Motor neuron (in vitro differentiated cells): ENCODE data around the gene RPS6KA2. TPM values are rescaled to one million over a fixed set of nuclear protein-coding genes. Genes with fewer than 3 reads are reported as not detected.
A peak's percentile ranks its signal among the peaks of the same experiment; 100 is the strongest.

Experiments
- ATAC-seq, 8 experiments: fragments of 200-7000 bp; cut with Tn5 transposase; replicated peaks in 6 of 8; 2 replicates each; pipeline ENCODE4 v1.8.0; 2021; ENCODE audit warnings: mild to moderate bottlenecking in 8 of 8, moderate library complexity in 8 of 8
- H3K27ac ChIP-seq, 2 donors: fragments of 250-450 bp; sonication (Bioruptor Pico); 2 replicates each; pipeline ENCODE4 v1.9.0; 2021; ENCODE audit warnings: antibody characterized with exemption in 2 of 2, mild to moderate bottlenecking in 2 of 2, moderate library complexity in 1 of 2
- H3K4me1 ChIP-seq, 2 donors: fragments of 250-450 bp; sonication (Bioruptor Pico); replicated peaks in 1 of 2; 2 replicates each; pipeline ENCODE4 v1.6.1; 2021; ENCODE audit warnings: antibody characterized with exemption in 2 of 2, mild to moderate bottlenecking in 2 of 2, moderate library complexity in 1 of 2
- H3K4me3 ChIP-seq, 5 donors: fragments of 250-450 bp; sonication (Bioruptor Pico); 2 replicates each; pipeline ENCODE4 v1.9.0; 2021; ENCODE audit warnings: antibody characterized with exemption in 5 of 5, mild to moderate bottlenecking in 5 of 5, moderate library complexity in 4 of 5
- WGBS, 10 experiments: fragments of 450-650 bp; shearing (Covaris generic); methylation state at CpG; one replicate each; pipeline ENCODE4 v1.0.0; 2022; 5-methylcytosine and 5-hydroxymethylcytosine counted together
- in situ Hi-C, 9 experiments: fragments of 400-800 bp; cut with MboI; loops; one replicate each; pipeline ENCODE4 v1.15.0; 2021; ENCODE audit warnings: low sequenced_read_pairs in 9 of 9, low pct_unique_long_range_greater_than_20kb in 2 of 9; ENCODE audit not compliant: unreplicated experiment in 9 of 9
- total RNA-seq, 8 experiments: library from RNA; unstranded; fragments of 300-600 nt; gene quantifications; 2 replicates each; pipeline versions ENCODE4 v1.2.3 to v1.2.4, GENCODE V29; 2022

Gene RPS6KA2
- total RNA-seq, 8 experiments from 2014 or later = 18.9 to 39.1 (median 24.7) TPM

DNA sequence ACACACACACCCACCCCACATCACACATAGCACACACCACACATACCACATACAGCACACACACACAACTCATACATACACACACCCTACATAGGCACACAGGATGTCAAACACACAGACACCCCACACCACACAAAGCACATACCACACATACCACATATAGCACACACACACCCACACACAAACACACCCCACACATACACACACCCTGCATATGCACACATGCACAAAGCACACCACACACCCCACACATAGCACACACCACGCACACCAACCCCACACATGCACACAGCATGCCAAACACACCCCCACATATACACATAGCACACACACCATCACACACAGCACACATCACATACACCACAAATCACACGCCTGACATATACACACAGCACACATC lies 119.7 kb downstream of the RPS6KA2 start:
- Histone ChIP-seq H3K4me3 (no peak overlapping the region), H3K27ac (no peak overlapping the region), H3K4me1 (peaks cover 4 to 8% of the 10 kb centered on the region in 2 donors)
- WGBS, 10 experiments = 100% methylated on average over 1 of the region's 2 CpGs; no CpG with 5 or more reads in 7 of the 10 experiments
- in situ Hi-C loops = no loop called here
- ATAC-seq = no peak

DNA sequence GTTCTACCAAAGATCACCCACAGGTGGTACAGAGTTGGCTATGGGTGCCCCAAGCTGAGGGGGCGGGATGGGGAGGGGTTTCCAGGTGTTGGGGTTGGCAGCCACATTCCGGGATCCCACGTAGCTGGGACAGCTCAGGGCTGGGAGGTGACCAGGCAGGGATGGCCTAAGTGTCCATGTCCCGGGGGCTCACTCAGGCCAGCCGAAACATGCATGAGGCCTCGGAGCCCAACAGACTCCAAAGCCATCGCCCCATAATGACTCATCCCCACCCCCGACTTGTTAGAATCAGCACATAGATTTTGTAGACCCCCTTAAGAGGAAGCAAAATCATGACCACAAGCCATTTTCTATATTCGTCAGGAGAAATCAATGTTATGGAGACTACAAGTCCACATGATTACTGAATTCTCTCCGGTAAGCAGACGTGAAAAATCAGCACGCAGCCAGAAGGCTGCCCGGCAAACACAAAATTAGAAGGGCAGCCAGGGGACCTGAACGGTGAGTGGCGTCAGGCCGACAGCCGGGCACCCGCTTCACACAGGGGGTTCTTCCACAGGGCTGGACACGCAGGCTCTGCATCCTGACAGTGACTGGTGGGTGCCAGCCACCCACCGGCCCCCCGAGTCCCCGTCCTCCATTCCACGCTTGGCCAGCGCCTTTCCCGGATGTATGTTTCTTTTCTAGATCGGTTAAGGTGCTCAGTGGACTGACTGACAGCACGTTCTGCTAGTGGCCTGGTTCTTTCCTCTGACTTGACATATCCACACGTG lies 121.7 kb downstream of the RPS6KA2 start:
- H3K4me3 ChIP-seq = no peak overlapping the region
- peaks cover 9 to 12% of the 10 kb centered on the region in 2 donors for H3K4me1 ChIP-seq
- 82 to 97% (median 94%) methylated on average over 6 to 14 of the region's 28 CpGs; no CpG with 5 or more reads in 7 of the 10 experiments for WGBS, 10 experiments
- no peak overlapping the region for H3K27ac ChIP-seq
- ATAC-seq = no peak
- in situ Hi-C loops = no loop called here

DNA sequence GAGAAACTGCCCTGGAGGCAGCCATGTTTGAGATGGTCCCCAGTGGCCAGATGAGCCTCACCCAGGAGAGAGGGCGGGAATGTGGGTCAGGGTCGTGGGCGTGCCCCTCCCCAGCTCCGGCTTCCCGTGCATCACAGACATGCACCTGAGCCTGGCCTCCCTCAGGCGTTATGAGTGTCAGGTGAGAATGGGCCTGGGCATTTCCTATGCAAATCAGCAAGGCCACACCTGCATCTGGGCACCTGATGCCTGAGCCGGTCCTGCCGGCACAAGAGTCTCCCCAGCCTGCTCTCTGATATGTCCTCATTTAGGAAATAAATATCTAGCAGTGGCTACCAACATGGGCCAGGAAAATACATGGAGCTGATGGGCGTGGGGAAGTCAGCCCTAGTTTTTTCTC lies 123.0 kb downstream of the RPS6KA2 start:
- WGBS, 10 experiments = 55 to 100% (median 89%) methylated on average over 1 to 6 of the region's 9 CpGs; no CpG with 5 or more reads in 4 of the 10 experiments
- peaks cover 9 to 12% of the 10 kb centered on the region in 2 donors for H3K4me1 ChIP-seq
- ATAC-seq = no peak
- in situ Hi-C loops = no loop called here
- no peak overlapping the region for H3K4me3 ChIP-seq
- no peak overlapping the region for H3K27ac ChIP-seq

DNA sequence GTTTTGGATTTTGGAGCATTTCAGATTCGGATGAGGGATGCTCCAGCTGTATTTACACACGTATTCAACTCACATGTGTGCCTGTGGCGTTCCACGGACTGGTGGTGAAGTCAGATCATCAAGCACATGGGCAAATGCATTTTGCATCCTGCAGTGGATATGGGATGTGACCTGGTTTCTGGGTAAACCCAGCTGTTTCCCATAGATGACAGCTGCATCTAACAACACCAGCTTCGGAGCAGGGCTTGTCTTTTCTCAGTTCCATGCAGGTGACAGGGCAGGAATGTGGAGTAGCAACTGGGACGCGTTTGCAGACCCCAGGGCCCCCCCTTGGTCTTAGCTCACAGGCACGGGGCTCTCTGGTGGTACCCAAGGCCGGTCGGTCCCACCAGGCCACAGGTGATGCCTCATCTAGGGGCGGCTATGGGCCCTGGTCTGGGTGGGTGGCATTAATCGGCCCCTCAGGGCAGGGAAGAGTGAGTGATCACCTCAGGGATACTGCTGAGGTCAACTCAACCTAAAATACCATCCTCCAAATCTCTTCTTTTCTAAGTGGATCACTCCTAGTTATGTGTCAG lies 123.8 kb downstream of the RPS6KA2 start:
- in situ Hi-C loops = no loop called here
- peaks cover 9 to 12% of the 10 kb centered on the region in 2 donors for H3K4me1 ChIP-seq
- H3K4me3 ChIP-seq = no peak overlapping the region
- no peak overlapping the region for H3K27ac ChIP-seq
- no peak for ATAC-seq
- WGBS, 10 experiments = 73 to 100% (median 81%) methylated on average over 1 to 7 of the region's 12 CpGs; no CpG with 5 or more reads in 4 of the 10 experiments

DNA sequence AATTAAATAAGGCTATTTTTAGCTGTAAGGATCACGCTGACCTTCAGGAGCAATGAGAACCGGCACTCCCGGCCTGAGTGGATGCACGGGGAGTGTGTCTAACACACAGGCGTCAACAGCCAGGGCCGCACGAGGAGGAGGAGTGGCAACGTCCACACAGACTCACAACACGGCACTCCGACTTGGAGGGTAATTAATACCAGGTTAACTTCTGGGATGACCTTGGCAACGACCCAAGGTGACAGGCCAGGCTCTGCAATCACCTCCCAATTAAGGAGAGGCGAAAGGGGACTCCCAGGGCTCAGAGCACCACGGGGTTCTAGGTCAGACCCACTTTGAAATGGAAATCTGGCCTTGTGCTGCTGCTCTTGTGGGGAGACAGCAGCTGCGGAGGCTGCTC lies 124.6 kb downstream of the RPS6KA2 start:
- H3K4me3 ChIP-seq = no peak overlapping the region
- peaks cover 9 to 12% of the 10 kb centered on the region in 2 donors for H3K4me1 ChIP-seq
- in situ Hi-C loops = no loop called here
- peak in 3 of 8 experiments; percentile 51 to 60 (median 60) for ATAC-seq
- H3K27ac ChIP-seq = no peak overlapping the region
- WGBS, 10 experiments = 0 to 100% (median 66%) methylated on average over 1 to 12 of the region's 14 CpGs

DNA sequence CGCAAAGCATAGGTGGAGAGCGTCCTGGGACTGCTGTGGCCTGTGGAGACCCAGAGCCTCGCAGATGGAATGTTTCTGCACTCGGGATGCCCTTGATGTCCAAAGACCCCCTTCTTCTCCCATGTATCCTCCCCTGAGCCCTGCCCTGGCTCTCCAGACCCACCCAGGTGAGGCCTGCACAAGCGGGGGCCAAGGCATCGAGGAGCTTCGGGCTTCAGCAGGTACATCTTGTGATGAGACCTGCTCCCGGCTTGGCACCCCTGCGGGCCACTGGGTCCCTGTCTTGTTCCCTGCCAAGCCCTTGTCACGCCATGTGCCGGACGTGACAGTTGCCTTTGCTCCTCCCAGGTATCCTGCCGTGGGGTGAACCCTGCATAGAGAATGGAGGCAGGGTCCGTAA lies 125.8 kb downstream of the RPS6KA2 start:
- no peak overlapping the region for H3K4me3 ChIP-seq
- WGBS, 10 experiments = 67 to 100% (median 100%) methylated on average over 1 to 3 of the region's 14 CpGs; no CpG with 5 or more reads in 6 of the 10 experiments
- H3K27ac ChIP-seq = no peak overlapping the region
- in situ Hi-C loops = no loop called here
- ATAC-seq = no peak
- peaks cover 9 to 12% of the 10 kb centered on the region in 2 donors for H3K4me1 ChIP-seq

DNA sequence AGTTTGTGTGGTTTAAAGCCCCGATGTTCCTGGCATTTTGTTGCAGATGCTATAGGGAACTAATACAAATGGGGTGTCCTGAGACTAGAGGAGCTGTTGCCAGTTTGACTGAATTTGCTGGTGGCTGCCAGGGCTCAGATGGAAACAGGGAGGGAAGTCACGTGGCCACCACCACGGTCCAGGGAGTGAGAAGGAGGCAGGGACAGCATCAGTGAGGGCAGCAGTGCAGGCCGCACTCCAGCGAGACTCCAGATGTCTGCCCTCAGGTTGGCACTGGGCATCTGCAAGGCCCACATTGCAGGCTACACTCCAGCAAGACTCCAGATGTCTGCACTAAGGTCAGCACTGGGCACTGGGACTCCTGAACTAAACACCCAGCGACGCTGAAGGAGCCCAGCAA lies 126.8 kb downstream of the RPS6KA2 start:
- no peak for ATAC-seq
- Histone ChIP-seq H3K27ac (no peak overlapping the region), H3K4me3 (no peak overlapping the region), H3K4me1 (peaks cover 16 to 20% of the 10 kb centered on the region in 2 donors)
- WGBS, 10 experiments = 20 to 100% (median 92%) methylated on average over 1 to 3 of the region's 7 CpGs; no CpG with 5 or more reads in 4 of the 10 experiments
- in situ Hi-C loops = no loop called here

- Histone ChIP-seq H3K27ac (no peak overlapping the region), H3K4me1 (peaks cover 23 to 27% of the 10 kb centered on the region in 2 donors), H3K4me3 (no peak overlapping the region)
- in situ Hi-C loops = no loop called here
- 60 to 100% (median 89%) methylated on average over 1 to 4 of the region's 7 CpGs; no CpG with 5 or more reads in 1 of the 10 experiments for WGBS, 10 experiments
- ATAC-seq = no peak
Measured at GRCh38 chr6:166499350-166500163, 127.5 kb downstream of the RPS6KA2 start.

DNA sequence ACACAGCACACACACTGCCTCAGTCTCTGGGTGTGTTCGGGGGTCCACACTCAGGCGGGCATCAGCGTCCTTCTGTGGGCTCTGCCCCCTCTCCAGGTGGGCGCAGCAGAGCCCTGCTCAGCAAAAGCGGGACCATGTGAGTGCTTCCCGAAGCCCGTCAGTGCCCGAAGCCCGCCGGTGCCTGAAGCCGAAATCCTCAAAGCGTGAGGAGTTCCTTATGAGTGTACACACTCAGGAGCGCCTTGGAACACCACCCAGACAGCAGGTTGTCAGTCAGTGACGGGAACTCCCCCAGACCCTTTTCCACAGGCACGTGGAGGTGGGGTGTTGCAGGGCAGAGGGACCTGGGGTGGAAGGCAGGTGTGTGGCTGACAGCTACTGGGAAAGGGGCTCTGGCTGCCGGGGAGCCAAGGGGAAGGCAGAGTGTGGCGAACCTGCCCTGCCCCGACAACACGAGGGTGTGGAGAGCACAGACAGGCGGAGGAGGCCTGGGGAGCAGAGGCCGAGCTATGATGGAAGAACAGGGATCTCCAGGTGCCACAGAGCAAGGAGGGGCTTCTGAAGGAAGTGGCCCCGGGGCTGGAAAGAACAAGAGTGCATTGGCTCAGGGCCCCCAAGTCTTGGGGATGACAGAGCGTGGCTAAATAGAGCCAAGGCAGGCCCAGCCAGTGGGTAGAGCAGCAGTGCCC lies 128.2 kb downstream of the RPS6KA2 start:
- no peak for ATAC-seq
- Histone ChIP-seq H3K27ac (no peak overlapping the region), H3K4me3 (no peak overlapping the region), H3K4me1 (peaks cover 27 to 30% of the 10 kb centered on the region in 2 donors)
- in situ Hi-C loops = no loop called here
- 60 to 100% (median 100%) methylated on average over 1 to 11 of the region's 23 CpGs; no CpG with 5 or more reads in 4 of the 10 experiments for WGBS, 10 experiments

GRCh38 chr6:166498228-166498627 lies 128.8 kb downstream of the RPS6KA2 start:
- WGBS, 10 experiments = 87 to 100% (median 91%) methylated on average over 2 to 7 of the region's 25 CpGs; no CpG with 5 or more reads in 5 of the 10 experiments
- in situ Hi-C loops = no loop called here
- no peak overlapping the region for H3K27ac ChIP-seq
- ATAC-seq = no peak
- peaks cover 27 to 30% of the 10 kb centered on the region in 2 donors for H3K4me1 ChIP-seq
- H3K4me3 ChIP-seq = no peak overlapping the region

DNA sequence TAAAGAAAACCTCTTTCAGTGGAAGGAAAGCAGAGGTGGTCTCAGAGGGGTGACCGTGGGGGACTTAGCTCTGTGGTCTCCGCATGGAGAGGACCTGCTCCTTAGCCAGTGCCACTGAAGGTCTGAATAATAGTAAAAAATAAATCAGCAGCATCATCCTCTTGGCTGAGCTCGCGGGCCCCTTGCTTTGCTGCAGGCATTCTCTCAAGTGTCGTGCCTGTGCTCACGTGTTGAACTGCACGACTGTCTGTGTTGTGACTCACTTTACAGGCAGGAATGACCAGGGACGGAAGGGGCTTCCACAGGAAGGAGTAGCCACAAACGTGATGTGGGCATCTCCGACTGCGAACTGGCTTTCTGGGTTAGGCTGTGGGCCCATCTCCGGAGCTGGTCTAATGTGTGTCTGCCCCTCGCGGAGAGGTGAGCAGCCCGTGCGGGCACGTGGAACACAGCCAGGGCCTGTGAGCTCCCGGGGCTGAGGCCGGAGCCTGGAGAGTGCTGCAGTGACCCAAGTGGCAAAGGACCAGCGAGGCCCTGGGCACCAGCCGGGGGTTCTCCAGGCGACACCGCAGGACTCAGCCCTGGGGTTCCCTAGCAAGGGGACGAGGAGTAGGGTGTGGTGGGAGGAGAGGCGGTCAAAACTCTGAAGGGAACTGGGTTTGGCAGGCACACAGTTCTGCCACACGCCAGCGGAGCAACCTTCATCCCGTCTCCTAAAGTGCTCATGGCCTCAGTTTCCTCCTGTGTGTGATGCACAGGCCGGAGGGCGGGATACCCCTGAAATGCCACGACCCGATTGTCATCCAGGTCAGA lies 129.8 kb downstream of the RPS6KA2 start:
- no peak for ATAC-seq
- H3K4me3 ChIP-seq = no peak overlapping the region
- H3K4me1 ChIP-seq = peaks cover 25 to 27% of the 10 kb centered on the region in 2 donors
- no peak overlapping the region for H3K27ac ChIP-seq
- 80 to 100% (median 91%) methylated on average over 2 to 9 of the region's 32 CpGs; no CpG with 5 or more reads in 2 of the 10 experiments for WGBS, 10 experiments
- in situ Hi-C loops = no loop called here

- Histone ChIP-seq H3K4me3 (no peak overlapping the region), H3K4me1 (peaks cover 27 to 29% of the 10 kb centered on the region in 2 donors), H3K27ac (no peak overlapping the region)
- in situ Hi-C loops = no loop called here
- no peak for ATAC-seq
- 64 to 100% (median 90%) methylated on average over 2 of the region's 2 CpGs; no CpG with 5 or more reads in 7 of the 10 experiments for WGBS, 10 experiments
Measured at GRCh38 chr6:166496460-166496859, 130.6 kb downstream of the RPS6KA2 start.
